BLaER1 treated with 17β-estradiol and CSF1 and Interleukin-3, amounts not matched to agents 10 nM and 100 nM (cell line): ENCODE data around the gene GNL3L.
A peak's percentile ranks its signal among the peaks of the same experiment; 100 is the strongest.
"Not testable (repeated sequence)": the region's sequence is repeated elsewhere in the genome, so short reads cannot be mapped to it uniquely, and the experiment has no call there.

Source experiments
- H3K27ac ChIP-seq, 11 experiments: shearing (Covaris generic); formaldehyde crosslinking; 2 replicates each; pipeline ENCODE4 v1.8.1; 2022
- H3K27me3 ChIP-seq, 11 experiments: shearing (Covaris generic); formaldehyde crosslinking; 2 replicates each; pipeline ENCODE4 v1.8.1; 2022
- H3K36me3 ChIP-seq, 11 experiments: shearing (Covaris generic); formaldehyde crosslinking; 2 replicates each; pipeline ENCODE4 v1.8.1; 2022
- H3K4me1 ChIP-seq, 10 experiments: shearing (Covaris generic); formaldehyde crosslinking; 2 replicates each; pipeline ENCODE4 v1.8.1; 2022
- H3K4me2 ChIP-seq, 11 experiments: shearing (Covaris generic); formaldehyde crosslinking; 2 replicates each; pipeline ENCODE4 v1.8.1; 2022
- H3K4me3 ChIP-seq, 10 experiments: shearing (Covaris generic); formaldehyde crosslinking; 2 replicates each; pipeline ENCODE4 v1.8.1; 2022
- H3K9ac ChIP-seq, 11 experiments: shearing (Covaris generic); formaldehyde crosslinking; 2 replicates each; pipeline ENCODE4 v1.8.1; 2022
- H3K9me3 ChIP-seq, 11 experiments: shearing (Covaris generic); formaldehyde crosslinking; replicated peaks in 1 of 11; 2 replicates each; pipeline ENCODE4 v1.8.1; 2022
- H4K20me1 ChIP-seq, 11 experiments: shearing (Covaris generic); formaldehyde crosslinking; 2 replicates each; pipeline ENCODE4 v1.8.1; 2022
- Cebpa-rat ChIP-seq, 11 experiments: shearing (Covaris generic); IDR thresholded peaks; 2 replicates each; pipeline ENCODE4 v1.8.1; 2022

GNL3L gene, protein sequence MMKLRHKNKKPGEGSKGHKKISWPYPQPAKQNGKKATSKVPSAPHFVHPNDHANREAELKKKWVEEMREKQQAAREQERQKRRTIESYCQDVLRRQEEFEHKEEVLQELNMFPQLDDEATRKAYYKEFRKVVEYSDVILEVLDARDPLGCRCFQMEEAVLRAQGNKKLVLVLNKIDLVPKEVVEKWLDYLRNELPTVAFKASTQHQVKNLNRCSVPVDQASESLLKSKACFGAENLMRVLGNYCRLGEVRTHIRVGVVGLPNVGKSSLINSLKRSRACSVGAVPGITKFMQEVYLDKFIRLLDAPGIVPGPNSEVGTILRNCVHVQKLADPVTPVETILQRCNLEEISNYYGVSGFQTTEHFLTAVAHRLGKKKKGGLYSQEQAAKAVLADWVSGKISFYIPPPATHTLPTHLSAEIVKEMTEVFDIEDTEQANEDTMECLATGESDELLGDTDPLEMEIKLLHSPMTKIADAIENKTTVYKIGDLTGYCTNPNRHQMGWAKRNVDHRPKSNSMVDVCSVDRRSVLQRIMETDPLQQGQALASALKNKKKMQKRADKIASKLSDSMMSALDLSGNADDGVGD

DNA sequence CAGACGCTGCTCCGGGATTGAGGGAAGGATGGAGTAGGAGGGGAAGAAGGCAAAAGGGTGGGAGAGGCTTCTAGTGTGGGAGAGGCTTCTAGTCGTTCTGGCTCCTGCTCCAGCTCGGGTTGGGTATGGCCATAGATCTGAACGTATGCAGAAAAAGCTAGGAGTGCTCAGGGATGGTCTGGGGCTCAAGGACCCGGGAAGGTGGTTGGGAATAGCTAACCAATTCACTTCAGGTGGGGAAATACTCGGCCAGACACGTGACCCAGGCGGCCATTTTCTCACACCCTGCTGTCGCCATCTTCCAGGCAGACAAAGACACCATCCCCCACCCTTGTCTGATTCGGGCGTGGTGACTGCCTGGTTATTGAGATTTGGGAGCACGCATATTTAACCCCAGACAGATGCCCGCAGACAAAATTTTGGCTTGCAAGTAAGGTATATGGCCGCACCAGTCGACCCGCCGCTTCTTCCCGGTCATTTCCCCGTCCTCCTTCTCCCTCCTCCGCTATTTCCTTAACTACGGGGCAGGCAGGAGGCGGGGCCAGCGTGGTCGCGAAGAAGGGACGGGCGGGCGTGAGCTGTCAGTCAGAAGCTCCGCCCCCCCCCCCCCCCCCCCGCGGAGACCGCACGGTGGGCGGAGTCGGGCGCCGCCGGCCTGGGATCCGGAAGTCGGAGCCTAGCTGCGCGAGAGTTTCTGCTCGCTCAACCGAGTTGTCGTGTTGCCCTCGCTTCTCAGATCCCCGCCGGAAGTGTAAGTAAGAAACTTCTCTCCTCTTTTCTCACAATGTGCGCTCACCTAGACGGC, at the start of gene GNL3L:
GNL3L (plus strand) TSS at position 668 of the 805 bp plus-strand sequence. CDS start 2,348 bp downstream, outside the sequence.
- H3K9me3 ChIP-seq, result peaks cover 5 to 21% (median 10%) of the 10 kb centered on the region in 11 experiments; a peak in 15 of 22 replicates
- peak within 1 kb of the TSS; percentile 68 to 88 (median 80) for H3K4me2 ChIP-seq
- no peak for TF ChIP-seq Cebpa-rat (IDR thresholded peaks at IDR 0.05)
- peak within 1 kb of the TSS; percentile 83 to 96 (median 90) for H3K27ac ChIP-seq
- peaks cover 24 to 78% (median 49%) of the 10 kb centered on the region in 11 experiments for H3K27me3 ChIP-seq
- peaks cover 0 to 36% (median 20%) of the 10 kb centered on the region in 11 experiments; a peak in 14 of 22 replicates for H3K36me3 ChIP-seq
- H3K4me1 ChIP-seq, result peaks cover 16 to 23% (median 19%) of the 10 kb centered on the region in 10 experiments
- H3K4me3 ChIP-seq, result peak within 1 kb of the TSS; percentile 71 to 84 (median 78)
- H3K9ac ChIP-seq, result peak within 1 kb of the TSS; percentile 85 to 97 (median 88)
- H4K20me1 ChIP-seq, result peaks cover 0 to 10% (median 9%) of the 10 kb centered on the region in 11 experiments; a peak in 14 of 22 replicates

DNA sequence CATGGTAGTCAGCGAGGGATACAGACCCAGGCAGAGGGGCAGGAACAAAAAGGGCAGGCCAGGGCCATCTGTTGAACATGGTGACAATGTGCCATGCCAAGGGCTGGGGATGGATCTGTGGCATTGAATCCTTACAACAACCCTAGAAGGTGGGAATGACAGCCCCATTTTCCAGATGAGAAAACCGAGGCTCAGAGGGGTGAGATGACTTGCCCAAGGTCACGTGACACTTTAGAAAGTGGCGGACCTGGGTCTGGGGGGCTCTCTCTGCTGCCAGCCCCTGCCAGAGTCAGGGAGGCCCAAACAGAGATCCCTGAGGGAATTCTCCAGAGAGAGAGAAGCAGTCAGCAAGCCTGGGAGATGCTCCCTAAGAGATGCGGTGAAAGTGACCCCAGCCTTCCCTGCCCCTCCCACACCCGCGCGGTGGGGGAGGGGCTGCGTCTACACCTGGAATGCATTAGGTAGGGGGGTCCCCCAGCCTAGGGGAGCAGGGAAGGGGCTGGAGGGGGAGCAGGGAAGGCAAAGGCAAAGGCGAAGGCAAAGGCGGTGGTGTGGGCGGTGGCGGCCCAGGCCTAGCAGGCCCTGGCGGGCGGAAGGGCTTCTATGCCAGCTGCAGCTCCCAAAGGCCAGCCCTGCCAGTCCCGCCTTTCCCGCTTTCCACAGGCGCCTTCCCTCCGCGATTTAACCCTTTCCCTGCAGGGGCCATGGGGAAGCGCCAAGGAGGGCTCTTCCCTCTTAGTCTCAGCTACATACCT, 47.0 kb upstream of the GNL3L start:
- H3K4me3 ChIP-seq, result no peak overlapping the region
- peaks cover 39 to 76% (median 70%) of the 10 kb centered on the region in 11 experiments for H3K27me3 ChIP-seq
- H3K9me3 ChIP-seq, result no peaks in the 10 kb centered on the region
- no peak overlapping the region for H3K9ac ChIP-seq
- H3K36me3 ChIP-seq, result no peaks in the 10 kb centered on the region
- H4K20me1 ChIP-seq, result peaks cover 0 to 14% (median 0%) of the 10 kb centered on the region in 11 experiments; a peak in 4 of 22 replicates
- peaks cover 9 to 27% (median 17%) of the 10 kb centered on the region in 10 experiments; a peak in 16 of 20 replicates for H3K4me1 ChIP-seq
- no peak overlapping the region for H3K27ac ChIP-seq
- no peak for TF ChIP-seq Cebpa-rat (IDR thresholded peaks at IDR 0.05)
- H3K4me2 ChIP-seq, result no peak overlapping the region

DNA sequence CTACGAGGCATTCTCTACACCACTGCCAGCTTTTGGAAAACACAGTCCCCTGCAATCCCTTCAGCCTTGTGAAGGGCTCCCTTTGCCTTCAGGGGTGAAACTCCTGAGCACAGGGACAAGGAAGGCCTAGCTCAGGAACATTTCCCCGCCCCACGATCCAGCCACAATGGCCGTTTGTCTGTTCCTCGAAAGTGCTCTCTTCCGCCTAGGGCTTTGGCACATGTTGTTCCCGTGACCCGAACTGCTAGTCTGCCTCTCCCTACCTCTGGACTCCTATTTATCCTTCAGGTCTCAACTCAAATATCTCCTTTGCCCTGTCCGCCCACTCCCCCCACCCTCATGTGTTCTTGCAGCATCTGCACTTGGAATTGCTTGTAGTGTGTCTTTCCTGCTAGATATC, 46.1 kb upstream of the GNL3L start:
- H3K9ac ChIP-seq, result no peak overlapping the region
- H3K4me1 ChIP-seq, result peaks cover 9 to 22% (median 15%) of the 10 kb centered on the region in 10 experiments; a peak in 16 of 20 replicates
- H3K4me3 ChIP-seq, result no peak overlapping the region
- no peak overlapping the region for H3K27ac ChIP-seq
- peaks cover 32 to 67% (median 61%) of the 10 kb centered on the region in 11 experiments for H3K27me3 ChIP-seq
- H3K4me2 ChIP-seq, result no peak overlapping the region
- H3K9me3 ChIP-seq, result peaks cover 0 to 5% (median 0%) of the 10 kb centered on the region in 11 experiments; a peak in 2 of 22 replicates
- H3K36me3 ChIP-seq, result no peaks in the 10 kb centered on the region
- TF ChIP-seq Cebpa-rat (IDR thresholded peaks at IDR 0.05), result no peak
- H4K20me1 ChIP-seq, result peaks cover 0 to 13% (median 0%) of the 10 kb centered on the region in 11 experiments; a peak in 4 of 22 replicates

DNA sequence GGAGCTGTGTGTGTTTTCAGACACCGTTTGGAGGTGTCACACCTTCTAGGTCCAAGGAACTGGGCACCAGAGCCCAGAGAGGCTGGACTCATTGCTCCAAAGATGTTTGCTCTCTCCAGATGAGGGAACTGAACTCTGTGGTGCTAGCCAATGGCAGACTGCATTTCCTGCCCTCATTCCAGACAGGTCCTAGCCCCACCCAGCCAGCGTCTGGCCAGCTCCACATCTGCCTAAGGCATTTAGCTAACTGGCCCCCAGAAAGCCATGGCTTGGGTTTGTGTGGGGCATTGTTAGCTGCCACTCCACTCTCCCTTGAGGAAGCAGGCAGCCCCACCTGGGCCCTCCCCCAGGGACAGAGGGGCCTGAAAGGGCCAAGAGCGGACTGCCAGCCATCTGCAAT, 45.4 kb upstream of the GNL3L start:
- H3K27ac ChIP-seq, result no peak overlapping the region
- H3K27me3 ChIP-seq, result peaks cover 25 to 60% (median 54%) of the 10 kb centered on the region in 11 experiments
- H4K20me1 ChIP-seq, result peaks cover 0 to 8% (median 0%) of the 10 kb centered on the region in 11 experiments; a peak in 4 of 22 replicates
- peak overlapping the region in 1 of 11 experiments; percentile 12; a peak in 2 of 22 replicates for H3K4me2 ChIP-seq
- peaks cover 2 to 15% (median 8%) of the 10 kb centered on the region in 10 experiments; a peak in 15 of 20 replicates for H3K4me1 ChIP-seq
- H3K36me3 ChIP-seq, result no peaks in the 10 kb centered on the region
- H3K9me3 ChIP-seq, result peaks cover 3 to 12% (median 6%) of the 10 kb centered on the region in 11 experiments; a peak in 15 of 22 replicates
- no peak overlapping the region for H3K4me3 ChIP-seq
- no peak overlapping the region for H3K9ac ChIP-seq
- TF ChIP-seq Cebpa-rat (IDR thresholded peaks at IDR 0.05), result no peak

DNA sequence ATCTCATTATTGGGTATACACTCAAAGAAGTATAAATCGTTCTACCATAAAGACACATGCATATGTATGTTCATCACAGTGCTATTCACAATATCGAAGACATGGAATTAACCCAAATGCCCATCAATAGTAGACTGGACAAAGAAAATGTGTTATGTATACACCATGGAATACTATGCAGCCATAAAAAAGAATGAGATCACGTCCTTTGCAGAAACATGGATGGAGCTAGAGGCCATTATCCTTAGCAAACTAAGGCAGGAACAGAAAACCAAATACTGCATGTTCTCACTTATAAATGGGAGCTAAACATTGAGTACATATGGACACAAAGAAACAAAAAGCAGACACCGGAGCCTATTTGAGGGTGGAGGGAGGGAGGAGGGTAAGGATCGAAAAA, 40.2 kb upstream of the GNL3L start:
- H3K36me3 ChIP-seq, H3K4me2 ChIP-seq, H3K9ac ChIP-seq, H3K27ac ChIP-seq, H3K4me3 ChIP-seq, H3K4me1 ChIP-seq, H4K20me1 ChIP-seq: not testable (repeated sequence)
- peaks cover 9 to 16% (median 13%) of the 10 kb centered on the region in 11 experiments; a peak in 19 of 22 replicates for H3K9me3 ChIP-seq
- peaks cover 5 to 50% (median 39%) of the 10 kb centered on the region in 11 experiments for H3K27me3 ChIP-seq

DNA sequence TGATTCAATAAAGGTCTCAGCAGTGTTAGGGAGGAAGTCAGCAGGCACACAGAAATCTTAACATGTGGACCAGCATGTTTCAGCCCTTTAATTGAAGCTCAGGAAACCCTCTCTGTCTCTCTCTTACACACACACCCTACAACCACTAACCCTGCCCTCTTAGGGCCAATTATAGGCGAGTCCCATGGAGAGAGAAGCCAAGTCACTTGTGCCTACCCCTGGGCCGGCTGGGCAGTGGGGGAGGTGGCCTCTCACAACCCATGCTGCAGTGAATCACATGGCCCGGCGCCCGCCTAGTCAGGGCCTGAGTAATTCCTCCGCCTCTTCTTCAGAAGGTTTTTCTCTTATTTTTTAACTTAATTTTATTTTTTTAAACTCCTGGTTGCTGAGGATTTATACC, 37.7 kb upstream of the GNL3L start:
- H3K36me3 ChIP-seq, result no peaks in the 10 kb centered on the region
- no peak overlapping the region for H3K4me2 ChIP-seq
- no peak for TF ChIP-seq Cebpa-rat (IDR thresholded peaks at IDR 0.05)
- peaks cover 16 to 60% (median 51%) of the 10 kb centered on the region in 11 experiments; a peak in 21 of 22 replicates for H3K27me3 ChIP-seq
- peaks cover 0 to 10% (median 0%) of the 10 kb centered on the region in 10 experiments; a peak in 7 of 20 replicates for H3K4me1 ChIP-seq
- H3K9me3 ChIP-seq, result peaks cover 9 to 21% (median 15%) of the 10 kb centered on the region in 11 experiments; a peak in 19 of 22 replicates
- H3K9ac ChIP-seq, result no peak overlapping the region
- no peak overlapping the region for H3K4me3 ChIP-seq
- H4K20me1 ChIP-seq, result peaks cover 0 to 4% (median 0%) of the 10 kb centered on the region in 11 experiments; a peak in 1 of 22 replicates
- no peak overlapping the region for H3K27ac ChIP-seq

DNA sequence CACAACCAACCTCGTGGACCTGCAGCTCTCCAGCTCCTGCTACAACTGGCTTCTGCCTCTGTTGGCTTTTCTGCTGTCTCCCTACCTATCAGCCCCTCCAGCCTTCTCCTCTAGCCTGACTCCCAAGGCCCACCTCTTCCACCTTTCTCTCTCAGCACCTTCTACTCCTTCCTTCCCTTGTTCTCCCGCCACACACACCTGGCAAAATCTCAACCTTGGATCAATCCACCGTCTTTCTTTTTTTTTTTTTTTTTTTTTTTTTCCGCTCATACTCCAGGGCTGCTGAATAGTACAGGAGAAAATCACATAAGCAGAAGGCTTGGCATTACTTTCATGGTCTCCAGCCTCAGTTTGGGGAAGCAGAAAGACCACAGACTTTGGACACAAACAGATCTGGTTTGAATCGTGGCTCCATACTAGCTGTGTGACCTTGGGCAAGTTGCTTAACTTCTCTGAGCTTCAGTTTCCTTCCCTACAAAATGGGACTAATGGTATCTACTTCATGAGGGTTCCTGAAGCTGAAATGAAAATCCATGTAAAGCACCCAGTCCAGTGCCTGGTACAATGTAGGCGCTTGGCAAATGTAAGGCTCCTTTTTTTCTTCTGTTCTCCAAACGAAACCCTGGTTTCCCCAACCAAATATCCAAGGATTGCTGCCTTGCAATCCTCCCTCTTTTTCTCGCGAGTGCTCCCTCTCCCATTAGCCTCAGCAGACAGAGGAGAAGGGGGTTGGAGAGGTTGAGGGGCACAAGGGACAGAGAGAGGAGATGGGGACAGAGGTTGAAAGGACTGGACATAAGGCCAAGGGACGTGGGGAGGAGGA, 35.6 kb upstream of the GNL3L start:
- Histone ChIP-seq H4K20me1 (peaks cover 0 to 4% (median 0%) of the 10 kb centered on the region in 11 experiments; a peak in 1 of 22 replicates), H3K9ac (peak overlapping the region in 8 of 11 experiments; percentile 70 to 82 (median 74); a peak in 15 of 22 replicates), H3K4me3 (peak overlapping the region in 9 of 10 experiments; percentile 65 to 75 (median 69); a peak in 15 of 20 replicates), H3K9me3 (peaks cover 6 to 20% (median 8%) of the 10 kb centered on the region in 11 experiments; a peak in 18 of 22 replicates), H3K4me1 (peaks cover 0 to 10% (median 0%) of the 10 kb centered on the region in 10 experiments; a peak in 7 of 20 replicates), H3K27ac (0 out of 22 replicates have a peak overlapping the region, but pooled peaks of 1 of the 11 experiments have one; percentile 49), H3K4me2 (peak overlapping the region; percentile 78 to 92 (median 88); a peak in 21 of 22 replicates), H3K27me3 (peaks cover 27 to 78% (median 63%) of the 10 kb centered on the region in 11 experiments), H3K36me3 (no peaks in the 10 kb centered on the region)
- TF ChIP-seq Cebpa-rat (IDR thresholded peaks at IDR 0.05), result no peak
